Choroid plexus epithelial cell (primary cell): ENCODE results near the gene SLC48A1.

ENCODE experiments used
- DNase-seq: peaks from one replicate; pipeline ENCODE4 v3.0.0-alpha.2; 2010; ENCODE audit warnings: low read depth
- H3K4me3 ChIP-seq: 2 replicates; pipeline ENCODE4 v1.5.1; 2011; ENCODE audit warnings: low read depth, mild to moderate bottlenecking, control low read depth, low read length, moderate library complexity
- CTCF ChIP-seq: conservative IDR thresholded peaks from 2 replicates; pipeline ENCODE4 v1.5.1; 2011; ENCODE audit warnings: low read depth, mild to moderate bottlenecking, control low read depth, inconsistent platforms, low read length, moderate library complexity

Gene SLC48A1

GRCh38 chr12:47766502-47767215 is 6.4 kb upstream of the SLC48A1 start:
- TF ChIP-seq CTCF = no peak
- no peak overlapping the region for H3K4me3 ChIP-seq
- DNase-seq = no peak

- TF ChIP-seq CTCF = peak; percentile 71
- no peak overlapping the region for H3K4me3 ChIP-seq
- DNase-seq = peak; percentile 70
Measured at GRCh38 chr12:47767216-47767724, 5.8 kb upstream of the SLC48A1 start.

- no peak for TF ChIP-seq CTCF
- DNase-seq = peak; percentile 69
- no peak overlapping the region for H3K4me3 ChIP-seq
Measured at GRCh38 chr12:47768323-47768811, 4.7 kb upstream of the SLC48A1 start.

- DNase-seq = no peak
Measured at GRCh38 chr12:47769234-47770085, 3.6 kb upstream of the SLC48A1 start.

GRCh38 chr12:47770086-47770726 is 2.8 kb upstream of the SLC48A1 start:
- no peak overlapping the region for H3K4me3 ChIP-seq
- DNase-seq = peak; percentile 83
- no peak for TF ChIP-seq CTCF

More at GRCh38 chr12:47769234-47770085, 3.6 kb upstream of the SLC48A1 start:
- TF ChIP-seq CTCF = no peak
- no peak overlapping the region for H3K4me3 ChIP-seq

- DNase-seq = no peak
Measured at GRCh38 chr12:47771304-47771703, 1.7 kb upstream of the SLC48A1 start.

More at GRCh38 chr12:47771304-47771703, 1.7 kb upstream of the SLC48A1 start:
- H3K4me3 ChIP-seq = no peak overlapping the region
- no peak for TF ChIP-seq CTCF
